ENCODE measurements around the gene NR3C2. TPM values are rescaled to one million over a fixed set of nuclear protein-coding genes. Genes with fewer than 3 reads are reported as not detected.

Gene NR3C2
- total RNA-seq, 1 donor from 2014 or later = 42.3 TPM

- H3K27ac ChIP-seq = no peak overlapping the region
- no peaks in the 10 kb centered on the region for H3K9me3 ChIP-seq
- no peak for TF ChIP-seq CTCF (IDR thresholded peaks at IDR 0.05)
- no peaks in the 10 kb centered on the region for H3K36me3 ChIP-seq
- H3K4me3 ChIP-seq = no peak overlapping the region
- DNase-seq (ENCODE audit: low spot score in 2 of 2) = no peak
- peaks cover 0 to 2% of the 10 kb centered on the region in 2 donors for H3K4me1 ChIP-seq
- intact Hi-C loops (cut with DNase I) = no loop called here
- H3K27me3 ChIP-seq = no peaks in the 10 kb centered on the region
These were observed 86.6 kb downstream of the NR3C2 start for GRCh38 chr4:148355442-148356123.

GRCh38 chr4:148354186-148354585 lies 88.0 kb downstream of the NR3C2 start:
- intact Hi-C loops (cut with DNase I) = loop anchor here (1.0 kb wide), 1 partner anchor 10 kb away; no protein-coding TSS in a partner anchor
- peaks cover 0 to 2% of the 10 kb centered on the region in 2 donors for H3K4me1 ChIP-seq
- H3K27me3 ChIP-seq = no peaks in the 10 kb centered on the region
- H3K36me3 ChIP-seq = no peaks in the 10 kb centered on the region
- H3K27ac ChIP-seq = no peak overlapping the region
- no peak overlapping the region for H3K4me3 ChIP-seq
- H3K9me3 ChIP-seq = no peaks in the 10 kb centered on the region
- no peak for TF ChIP-seq CTCF (IDR thresholded peaks at IDR 0.05)
- no peak for DNase-seq (ENCODE audit: low spot score in 2 of 2)

- no peak for TF ChIP-seq CTCF (IDR thresholded peaks at IDR 0.05)
- Histone ChIP-seq H3K27ac (no peak overlapping the region), H3K4me1 (peaks cover 0 to 2% of the 10 kb centered on the region in 2 donors), H3K4me3 (no peak overlapping the region), H3K36me3 (no peaks in the 10 kb centered on the region), H3K27me3 (no peaks in the 10 kb centered on the region), H3K9me3 (no peaks in the 10 kb centered on the region)
- intact Hi-C loops (cut with DNase I) = no loop called here
- no peak for DNase-seq (ENCODE audit: low spot score in 2 of 2)
These were observed 88.6 kb downstream of the NR3C2 start for GRCh38 chr4:148353571-148353970.

GRCh38 chr4:148349153-148349552 lies 93.1 kb downstream of the NR3C2 start:
- Histone ChIP-seq H3K27me3 (no peaks in the 10 kb centered on the region), H3K4me1 (no peaks in the 10 kb centered on the region), H3K36me3 (no peaks in the 10 kb centered on the region), H3K4me3 (no peak overlapping the region), H3K9me3 (no peaks in the 10 kb centered on the region), H3K27ac (no peak overlapping the region)
- DNase-seq (ENCODE audit: low spot score in 2 of 2) = no peak
- TF ChIP-seq CTCF (IDR thresholded peaks at IDR 0.05) = no peak
- intact Hi-C loops (cut with DNase I) = no loop called here

- H3K27me3 ChIP-seq = no peaks in the 10 kb centered on the region
- no peaks in the 10 kb centered on the region for H3K9me3 ChIP-seq
- TF ChIP-seq CTCF (IDR thresholded peaks at IDR 0.05) = no peak
- intact Hi-C loops (cut with DNase I) = no loop called here
- no peak overlapping the region for H3K4me3 ChIP-seq
- H3K36me3 ChIP-seq = no peaks in the 10 kb centered on the region
- DNase-seq (ENCODE audit: low spot score in 2 of 2) = no peak
- H3K4me1 ChIP-seq = no peaks in the 10 kb centered on the region
- H3K27ac ChIP-seq = no peak overlapping the region
These were observed 95.6 kb downstream of the NR3C2 start for GRCh38 chr4:148346657-148347056.

All from ascending aorta (tissue), 2 donors.